K562 (cell line): ENCODE data around the gene ANAPC16. TPM values are rescaled to one million over a fixed set of nuclear protein-coding genes. Genes with fewer than 3 reads are reported as not detected.

Experiments used
- CC2D1A ChIP-seq: fragments of 450-650 bp; IDR thresholded peaks from 2 replicates; pipeline ENCODE4 v1.6.1; 2017; ENCODE audit warnings: mild to moderate bottlenecking
- DIDO1 ChIP-seq: fragments of 450-650 bp; IDR thresholded peaks from 2 replicates; pipeline ENCODE4 v1.6.1; 2016; ENCODE audit warnings: low read depth, missing biosample characterization, missing genetic modification characterization
- E2F5 ChIP-seq: sonication (generic); formaldehyde crosslinking; IDR thresholded peaks from 2 replicates; pipeline ENCODE4 v1.8.0; 2022; ENCODE audit warnings: mild to moderate bottlenecking, missing genetic modification reagents
- FOSL1 ChIP-seq: fragments of 200-800 bp; sonication (Bioruptor generic); conservative IDR thresholded peaks from 2 replicates; pipeline ENCODE4 v1.6.1; 2016; ENCODE audit warnings: missing genetic modification characterization, missing compliant biosample characterization
- GABPB1 ChIP-seq: sonication (generic); formaldehyde crosslinking; IDR thresholded peaks from 2 replicates; pipeline ENCODE4 v1.8.0; 2022; ENCODE audit warnings: mild to moderate bottlenecking, missing genetic modification reagents
- GMEB1 ChIP-seq: fragments of 250-450 bp; sonication (Bioruptor Pico); IDR thresholded peaks from 2 replicates; pipeline ENCODE4 v1.4.0; 2020; ENCODE audit warnings: mild to moderate bottlenecking
- NR2C1 ChIP-seq, 2 experiments: fragments of 450-650 bp; IDR thresholded peaks; 2 replicates each; pipeline ENCODE4 v1.6.1; 2017; ENCODE audit warnings: mild to moderate bottlenecking in 2 of 2, antibody characterized with exemption in 1 of 2, inconsistent platforms in 1 of 2, missing compliant biosample characterization in 1 of 2, missing genetic modification characterization in 1 of 2
- PCBP2 ChIP-seq: fragments of 200-400 bp; formaldehyde crosslinking; IDR thresholded peaks from 2 replicates; pipeline ENCODE4 v1.6.1; 2018; ENCODE audit warnings: low read length, low read depth, mild to moderate bottlenecking, moderate library complexity; ENCODE audit not compliant: poor library complexity, severe bottlenecking
- REST ChIP-seq, 2 experiments: fragments of 450-650 bp; formaldehyde crosslinking in 1 of 2; IDR thresholded peaks; 2 replicates each; pipeline versions ENCODE4 v1.4.0 to v1.6.1; 2014 to 2020; ENCODE audit warnings: mild to moderate bottlenecking in 2 of 2, borderline replicate concordance in 1 of 2, low read depth in 1 of 2
- RFX7 ChIP-seq: fragments of 250-450 bp; sonication (Bioruptor Pico); IDR thresholded peaks from 2 replicates; pipeline ENCODE4 v1.5.1; 2021; ENCODE audit warnings: mild to moderate bottlenecking
- TEAD1 ChIP-seq, 2 experiments: fragments of 450-650 bp in 1 of 2; sonication (generic) in 1 of 2; formaldehyde crosslinking; IDR thresholded peaks; 2 replicates each; pipeline versions ENCODE4 v1.4.0 to v1.8.0; 2020 to 2022; ENCODE audit warnings: mild to moderate bottlenecking in 2 of 2, missing genetic modification reagents in 1 of 2
- ZBTB9 ChIP-seq: fragments of 450-650 bp; formaldehyde crosslinking; IDR thresholded peaks from 2 replicates; pipeline ENCODE4 v1.4.0; 2020; ENCODE audit warnings: mild to moderate bottlenecking, moderate library complexity
- ZNF133 ChIP-seq: fragments of 250-450 bp; sonication (Bioruptor Pico); IDR thresholded peaks from 2 replicates; pipeline ENCODE4 v1.4.0; 2020; ENCODE audit warnings: mild to moderate bottlenecking
- ZNF778 ChIP-seq: fragments of 450-650 bp; formaldehyde crosslinking; IDR thresholded peaks from 2 replicates; pipeline ENCODE4 v1.4.0; 2020; ENCODE audit warnings: mild to moderate bottlenecking, moderate library complexity
- ZNF780A ChIP-seq: fragments of 250-450 bp; sonication (Bioruptor Pico); IDR thresholded peaks from 2 replicates; pipeline ENCODE4 v1.5.0; 2021; ENCODE audit warnings: mild to moderate bottlenecking
- polyA plus RNA-seq, 8 experiments: library from polyadenylated mRNA; depleted of rRNA in 4 of 8; stranded (reverse) in 5 of 8; unstranded in 3 of 8; fragments of >200 nt; fragmentation: Nextera tagmentation in 2 of 8; fragmentation: Illumina TruSeq in 1 of 8; extraction: Ambion mirVana in 2 of 8; extraction: Trizol in 1 of 8; gene quantifications; 2 replicates each; pipeline versions ENCODE4 v1.2.1 to v1.2.3, GENCODE V29; 2011 to 2014; ENCODE audit warnings: inconsistent platforms in 1 of 8, missing spikeins in 1 of 8
- total RNA-seq, 7 experiments: library from RNA; depleted of rRNA in 6 of 7; stranded (reverse); fragments of >200 nt in 6 of 7; fragmentation: Illumina TruSeq in 2 of 7; extraction: Trizol in 2 of 7; gene quantifications; 2 replicates each; pipeline versions ENCODE4 v1.2.1 to v1.2.3, GENCODE V29; 2011 to 2021; ENCODE audit warnings: low replicate concordance in 1 of 7

ANAPC16 gene
- total and polyA plus RNA-seq, 9 of the 15 experiments (the other 6 are each of a cell fraction or from before 2014, with no cell fraction given) = 42.6 to 208 (median 108) TPM

- TF ChIP-seq REST (IDR thresholded peaks at IDR 0.05; ENCODE audit: borderline replicate concordance) = no peak
- 0 out of 2 replicates have a peak, but pooled peaks have one; percentile 45 for TF ChIP-seq REST (CRISPR knock-in tag; IDR thresholded peaks at IDR 0.05; ENCODE audit: low read depth)
- TF ChIP-seq ZBTB9 = no peak
- no peak for TF ChIP-seq GABPB1
- no peak for TF ChIP-seq NR2C1 (IDR thresholded peaks at IDR 0.05)
- no peak for TF ChIP-seq NR2C1 (tag; IDR thresholded peaks at IDR 0.05)
- no peak for TF ChIP-seq DIDO1 (tag)
- TF ChIP-seq FOSL1 = no peak
- TF ChIP-seq ZNF780A (CRISPR knock-in tag) = no peak
- no peak for TF ChIP-seq CC2D1A
- no peak for TF ChIP-seq TEAD1 (CRISPR knock-in tag; IDR thresholded peaks at IDR 0.05)
- no peak for TF ChIP-seq ZNF778
- TF ChIP-seq GMEB1 (CRISPR knock-in tag) = no peak
- no peak for TF ChIP-seq E2F5 (CRISPR knock-in tag)
- no peak for TF ChIP-seq ZNF133 (CRISPR knock-in tag)
- TF ChIP-seq PCBP2 = no peak
- no peak for TF ChIP-seq RFX7
Measured at GRCh38 chr10:72248468-72249151, 32.8 kb downstream of the ANAPC16 start (continued).
